ENCODE data around the gene BCL11B. TPM values are rescaled to one million over a fixed set of nuclear protein-coding genes. Genes with fewer than 3 reads are reported as not detected.

BCL11B gene
- total and polyA plus RNA-seq, 10 of the 15 experiments (the other 5 are each of a cell fraction or from before 2014, with no cell fraction given): 0.38 to 5.5 (median 1.3) TPM

GRCh38 chr14:99231161-99231849, 40.7 kb downstream of the BCL11B start:
- Histone ChIP-seq H4K20me1 (ENCODE audit: control insufficient read depth, insufficient read depth) (no peaks in the 10 kb centered on the region), H3K4me3 (no peak overlapping the region), H3K27ac (ENCODE audit: control insufficient read depth, insufficient read depth) (no peak overlapping the region), H3K36me3 (ENCODE audit: control insufficient read depth in 2 of 2, insufficient read depth in 2 of 2, low read length in 1 of 2) (no peaks in the 10 kb centered on the region), H3K27me3 (replicated peaks in 1 of 2; ENCODE audit: control insufficient read depth in 2 of 2, insufficient read depth in 2 of 2, low read length in 1 of 2) (no peaks in the 10 kb centered on the region), H3K9me3 (replicated peaks; ENCODE audit: control insufficient read depth, insufficient read depth, low read length) (peaks cover 2% of the 10 kb centered on the region; the same call in 1 of the 3 replicates), H3K9ac (ENCODE audit: control insufficient read depth, insufficient read depth, low read length) (no peak overlapping the region), H3K4me1 (ENCODE audit: control insufficient read depth, insufficient read depth, low read length) (no peaks in the 10 kb centered on the region; the same call in 1 of the 2 replicates), H3K79me2 (ENCODE audit: control insufficient read depth, insufficient read depth, low read length) (no peaks in the 10 kb centered on the region), H2AFZ (ENCODE audit: control insufficient read depth, low read depth, low read length) (no peak overlapping the region), H3K4me2 (ENCODE audit: control insufficient read depth, insufficient read depth) (no peak overlapping the region)
- CTCF ChIA-PET: interaction anchor here (0.8 to 1.6 kb wide), 8 partner anchors 9 to 1092 kb away, joined by 3 to 6 read pairs (median 3); no protein-coding TSS in a partner anchor
- no peak for FAIRE-seq
- SMC1A ChIA-PET (ENCODE audit: uncharacterized antibody, unreplicated experiment): interaction anchor here (1.7 to 2.4 kb wide), 4 partner anchors 11 to 1092 kb away, joined by 5 to 7 read pairs (median 6); no protein-coding TSS in a partner anchor
- in situ Hi-C loops (cut with MboI) (no loop called here), intact Hi-C loops (cut with micrococcal nuclease; ENCODE audit: unreplicated experiment) (no loop called here)
- RAD21 ChIA-PET (ENCODE audit: unreplicated experiment): interaction anchor here (1.0 to 2.5 kb wide), 6 partner anchors 12 to 1094 kb away, joined by 3 to 10 read pairs (median 4); no protein-coding TSS in a partner anchor
- POLR2A ChIA-PET: interaction anchor here (0.6 kb wide), 1 partner anchor 24 kb away, joined by 4 read pairs; no protein-coding TSS in a partner anchor
- 46% methylated on average over 27 of the region's 38 CpGs for WGBS (ENCODE audit: insufficient coverage, insufficient replicate concordance, low lambda C conversion rate, missing lambda C conversion rate)
- TF ChIP-seq ATF3 (IDR thresholded peaks at IDR 0.05; ENCODE audit: borderline replicate concordance, extremely low read depth, low read depth, low read length) (no peak), CBX3 (IDR thresholded peaks at IDR 0.05; ENCODE audit: borderline replicate concordance, low read depth) (no peak), CEBPZ (IDR thresholded peaks at IDR 0.05; ENCODE audit: low read depth, low read length) (no peak), SIX5 (IDR thresholded peaks at IDR 0.05; ENCODE audit: low read depth, low read length, severe bottlenecking) (no peak), ZNF384 (IDR thresholded peaks at IDR 0.05; ENCODE audit: borderline replicate concordance, low read depth, low read length) (no peak), RAD21 (IDR thresholded peaks at IDR 0.05; ENCODE audit: insufficient read depth, low read depth, low read length) (no peak)
- BruUV-seq (replicated peaks): no TSS peak
- DNase-seq (ENCODE audit: low read depth, low spot score): no peak
- ATAC-seq: no peak
